OCI-LY3 (cell line): ENCODE results near the gene CRHR2.

Experiments used
- H2AFZ ChIP-seq: fragments of 200-600, 300-600 bp; shearing (Covaris generic); 2 replicates; pipeline ENCODE4 v1.6.0; 2014; ENCODE audit warnings: antibody characterized with exemption, low read depth, low read length
- H3K27ac ChIP-seq: fragments of 200-600, 300-600 bp; sonication (generic); 2 replicates; pipeline ENCODE4 v1.5.1; 2014; ENCODE audit warnings: mild to moderate bottlenecking, low read length, moderate library complexity, mixed read lengths
- H3K27me3 ChIP-seq: fragments of 200-600, 300-600 bp; sonication (generic); 2 replicates; pipeline ENCODE4 v1.6.1; 2014; ENCODE audit warnings: low read depth, low read length, mixed read lengths
- H3K36me3 ChIP-seq: fragments of 200-600, 300-600 bp; sonication (generic); replicated peaks from 2 replicates; pipeline ENCODE3; 2014; ENCODE audit warnings: low read depth, low read length, mixed read lengths
- H3K4me1 ChIP-seq: fragments of 300-600, 200-600 bp; sonication (generic); 2 replicates; pipeline ENCODE4 v1.6.1; 2014; ENCODE audit warnings: low read length, mixed read lengths
- H3K4me2 ChIP-seq: fragments of 200-600, 300-600 bp; sonication (generic); 2 replicates; pipeline ENCODE4 v1.6.1; 2014; ENCODE audit warnings: low read length, mixed read lengths
- H3K4me3 ChIP-seq: fragments of 300-600, 200-600 bp; sonication (generic); 2 replicates; pipeline ENCODE4 v1.5.1; 2014; ENCODE audit warnings: antibody characterized with exemption, mild to moderate bottlenecking, low read length, moderate library complexity
- H3K79me2 ChIP-seq: fragments of 300-600, 200-600 bp; shearing (Covaris generic); 2 replicates; pipeline ENCODE4 v1.6.1; 2014; ENCODE audit warnings: mild to moderate bottlenecking, low read length, mixed read lengths
- H3K9ac ChIP-seq: fragments of 300-600, 200-600 bp; shearing (Covaris generic); 2 replicates; pipeline ENCODE4 v1.6.0; 2014; ENCODE audit warnings: mild to moderate bottlenecking, low read length, moderate library complexity
- H3K9me3 ChIP-seq: fragments of 200-600, 300-600 bp; shearing (Covaris generic); 2 replicates; pipeline ENCODE4 v1.6.1; 2014; ENCODE audit warnings: low read length, mixed read lengths; ENCODE audit not compliant: insufficient read depth
- H4K20me1 ChIP-seq: fragments of 200-600, 300-600 bp; sonication (generic); 2 replicates; pipeline ENCODE4 v1.6.1; 2016; ENCODE audit warnings: low read length, mixed read lengths; ENCODE audit not compliant: insufficient read depth
- EZH2phosphoT487 ChIP-seq: fragments of 200-600 bp; shearing (Covaris generic); IDR thresholded peaks from 2 replicates; pipeline ENCODE4 v1.6.1; 2018; ENCODE audit warnings: antibody characterized with exemption, mixed run types, low read depth
- TF ChIP-seq, protein P1 (sequence below): fragments of 200-600, 300-600 bp; sonication (generic); IDR thresholded peaks from 2 replicates; pipeline ENCODE4 v1.5.1; 2014; ENCODE audit warnings: antibody characterized with exemption, low read length, low read depth

CRHR2 gene

DNA sequence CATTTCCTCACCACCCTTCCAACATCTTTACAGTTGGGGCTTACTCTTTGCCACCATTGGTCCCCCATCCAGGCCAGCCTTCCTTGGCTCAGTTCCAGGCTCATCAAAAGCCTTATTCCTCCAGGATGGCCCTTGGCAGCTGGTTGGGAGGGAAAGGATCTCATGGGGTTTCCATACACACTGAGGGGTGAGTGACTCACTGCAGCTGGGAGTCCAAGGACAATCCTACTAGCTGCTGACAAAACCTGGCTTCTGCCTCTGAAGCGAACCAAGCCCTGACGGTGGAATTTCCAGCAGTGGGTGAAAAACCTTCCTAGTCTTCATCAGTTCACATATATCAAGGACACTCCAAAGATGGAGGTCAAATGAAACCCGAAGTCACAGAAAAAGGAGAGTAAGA, 22.9 kb downstream of the CRHR2 start:
- Histone ChIP-seq H2AFZ (no peak overlapping the region), H3K9ac (no peak overlapping the region), H3K27ac (no peak overlapping the region), H3K79me2 (no peaks in the 10 kb centered on the region), H3K27me3 (no peaks in the 10 kb centered on the region), H3K4me3 (no peak overlapping the region), H3K36me3 (no peaks in the 10 kb centered on the region), H4K20me1 (no peaks in the 10 kb centered on the region), H3K4me1 (no peaks in the 10 kb centered on the region), H3K4me2 (no peak overlapping the region), H3K9me3 (no peaks in the 10 kb centered on the region)
- TF ChIP-seq, protein P1, sequence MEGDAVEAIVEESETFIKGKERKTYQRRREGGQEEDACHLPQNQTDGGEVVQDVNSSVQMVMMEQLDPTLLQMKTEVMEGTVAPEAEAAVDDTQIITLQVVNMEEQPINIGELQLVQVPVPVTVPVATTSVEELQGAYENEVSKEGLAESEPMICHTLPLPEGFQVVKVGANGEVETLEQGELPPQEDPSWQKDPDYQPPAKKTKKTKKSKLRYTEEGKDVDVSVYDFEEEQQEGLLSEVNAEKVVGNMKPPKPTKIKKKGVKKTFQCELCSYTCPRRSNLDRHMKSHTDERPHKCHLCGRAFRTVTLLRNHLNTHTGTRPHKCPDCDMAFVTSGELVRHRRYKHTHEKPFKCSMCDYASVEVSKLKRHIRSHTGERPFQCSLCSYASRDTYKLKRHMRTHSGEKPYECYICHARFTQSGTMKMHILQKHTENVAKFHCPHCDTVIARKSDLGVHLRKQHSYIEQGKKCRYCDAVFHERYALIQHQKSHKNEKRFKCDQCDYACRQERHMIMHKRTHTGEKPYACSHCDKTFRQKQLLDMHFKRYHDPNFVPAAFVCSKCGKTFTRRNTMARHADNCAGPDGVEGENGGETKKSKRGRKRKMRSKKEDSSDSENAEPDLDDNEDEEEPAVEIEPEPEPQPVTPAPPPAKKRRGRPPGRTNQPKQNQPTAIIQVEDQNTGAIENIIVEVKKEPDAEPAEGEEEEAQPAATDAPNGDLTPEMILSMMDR = no peak
- TF ChIP-seq EZH2phosphoT487 = no peak

DNA sequence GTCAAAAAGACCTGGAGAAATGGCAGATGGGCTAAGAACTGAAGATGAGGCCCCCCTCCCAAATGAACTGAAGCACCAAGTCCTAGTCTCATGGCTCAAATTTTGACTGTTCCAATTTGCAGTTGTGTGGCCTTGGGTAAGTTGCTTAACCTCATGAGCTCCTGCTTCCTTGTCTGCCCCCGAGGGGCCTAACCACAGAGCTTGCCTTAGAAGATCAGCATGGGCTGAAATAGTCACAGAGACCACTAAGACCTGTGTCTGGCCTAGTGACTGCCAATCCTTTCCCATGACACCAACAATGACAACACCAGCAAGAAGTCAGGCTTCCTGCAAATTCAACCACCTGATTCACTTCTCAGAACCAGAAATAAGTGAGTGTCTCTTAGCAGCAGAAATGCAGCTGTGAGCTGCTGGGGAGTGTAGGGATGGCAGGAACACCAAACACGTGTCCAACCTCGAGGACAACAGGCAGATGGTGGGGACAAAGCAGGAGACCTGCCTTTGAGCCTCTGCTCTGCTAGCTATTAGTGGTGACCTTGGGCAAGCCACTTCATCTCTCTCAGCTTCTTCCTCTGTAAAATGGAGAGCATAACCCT, 23.7 kb downstream of the CRHR2 start:
- no peak overlapping the region for H3K4me2 ChIP-seq

DNA sequence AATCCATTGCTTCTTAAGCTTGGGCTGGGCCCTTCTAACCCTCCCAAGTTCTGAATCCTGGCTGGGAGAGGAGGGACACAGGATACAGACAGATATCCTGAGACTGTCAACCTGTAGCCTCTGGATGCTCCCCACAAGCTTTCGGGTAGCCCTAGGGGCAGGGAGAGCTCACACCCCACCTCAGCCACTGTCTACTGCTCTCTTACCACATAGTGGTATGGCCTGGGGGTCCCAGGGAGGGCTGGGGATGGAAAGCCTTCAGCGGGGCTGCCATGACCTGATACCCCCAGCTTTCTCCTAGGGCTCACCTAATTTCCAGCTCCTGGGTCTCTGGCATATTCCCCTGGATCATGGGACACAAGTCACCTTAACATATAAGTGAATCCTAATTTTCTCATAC, 25.1 kb downstream of the CRHR2 start:
- Histone ChIP-seq H3K9ac (no peak overlapping the region), H3K27ac (no peak overlapping the region), H3K9me3 (no peaks in the 10 kb centered on the region), H4K20me1 (no peaks in the 10 kb centered on the region), H3K36me3 (no peaks in the 10 kb centered on the region), H3K27me3 (no peaks in the 10 kb centered on the region), H3K4me2 (no peak overlapping the region), H2AFZ (no peak overlapping the region), H3K79me2 (no peaks in the 10 kb centered on the region), H3K4me3 (no peak overlapping the region), H3K4me1 (no peaks in the 10 kb centered on the region)
- TF ChIP-seq, protein P1 = no peak
- no peak for TF ChIP-seq EZH2phosphoT487

More for the DNA sequence above, 23.7 kb downstream of the CRHR2 start:
- Histone ChIP-seq H3K36me3 (no peaks in the 10 kb centered on the region), H3K9me3 (no peaks in the 10 kb centered on the region), H3K27ac (no peak overlapping the region), H4K20me1 (no peaks in the 10 kb centered on the region), H3K9ac (no peak overlapping the region), H3K4me1 (no peaks in the 10 kb centered on the region), H2AFZ (no peak overlapping the region), H3K79me2 (no peaks in the 10 kb centered on the region), H3K4me3 (no peak overlapping the region), H3K27me3 (no peaks in the 10 kb centered on the region)
- TF ChIP-seq EZH2phosphoT487 = no peak
- TF ChIP-seq, protein P1 = no peak

DNA sequence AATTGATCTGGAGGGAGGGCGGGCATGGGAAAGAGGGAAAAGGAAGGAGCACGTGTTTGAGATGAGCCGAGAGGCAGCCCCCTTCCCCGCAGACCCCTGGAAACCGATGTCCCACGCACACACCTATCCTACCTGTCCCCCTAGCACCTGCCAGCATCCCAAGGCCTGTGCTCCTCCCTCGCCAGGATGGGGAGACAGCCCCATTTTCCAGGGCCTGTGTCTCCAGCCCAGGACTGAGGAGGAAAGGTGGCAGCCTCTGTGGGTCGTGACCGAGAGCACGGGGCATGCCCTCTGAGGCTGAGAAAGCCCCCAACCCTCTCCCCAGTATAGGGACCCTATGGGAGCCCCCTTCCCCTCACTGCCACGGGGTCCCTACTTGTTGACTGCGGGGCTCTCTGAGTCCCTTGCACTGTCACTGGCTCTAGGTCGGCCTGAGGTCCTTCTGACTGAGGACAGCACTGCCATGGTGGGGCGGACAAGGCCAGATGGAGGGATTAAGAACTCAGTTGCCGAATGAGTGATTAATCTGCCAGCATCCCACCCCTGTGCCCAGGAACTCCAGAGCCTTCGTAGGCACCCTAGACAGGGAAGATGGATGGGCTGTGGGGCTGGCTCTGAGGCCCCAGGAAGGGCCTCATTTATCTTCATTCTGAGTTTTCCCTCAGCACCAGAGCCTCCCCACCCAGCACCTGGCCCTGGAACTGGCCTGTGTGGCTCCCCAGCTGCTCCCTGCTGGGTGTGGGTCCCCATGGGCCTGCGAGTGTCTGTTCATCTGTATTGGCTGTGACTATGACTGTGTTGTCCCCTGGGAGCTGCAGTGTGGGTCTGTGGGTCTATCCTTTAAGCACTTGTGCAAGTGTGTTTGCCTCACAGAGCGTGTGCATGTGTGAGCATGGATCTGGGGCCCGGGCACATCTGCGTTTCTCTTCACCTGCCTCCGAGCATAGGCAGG, 26.0 kb downstream of the CRHR2 start:
- no peak overlapping the region for H3K4me3 ChIP-seq
- TF ChIP-seq, protein P1 = no peak
- no peak for TF ChIP-seq EZH2phosphoT487
- H2AFZ ChIP-seq = no peak overlapping the region
- no peaks in the 10 kb centered on the region for H4K20me1 ChIP-seq
- H3K36me3 ChIP-seq = no peaks in the 10 kb centered on the region
- H3K27ac ChIP-seq = no peak overlapping the region
- no peaks in the 10 kb centered on the region for H3K4me1 ChIP-seq
- H3K9me3 ChIP-seq = no peaks in the 10 kb centered on the region
- no peaks in the 10 kb centered on the region for H3K27me3 ChIP-seq
- H3K79me2 ChIP-seq = no peaks in the 10 kb centered on the region
- H3K4me2 ChIP-seq = no peak overlapping the region
- no peak overlapping the region for H3K9ac ChIP-seq
